IMR-90 (cell line): ENCODE measurements around the gene NUP153.

Source experiments
- BHLHE40 ChIP-seq: fragments of 150-350 bp; IDR thresholded peaks from 2 replicates; pipeline ENCODE4 v1.6.1; 2016; ENCODE audit warnings: mild to moderate bottlenecking, low read depth, low read length
- CEBPB ChIP-seq: IDR thresholded peaks from 2 replicates; pipeline ENCODE4 v1.6.1; 2012; ENCODE audit warnings: low read depth, low read length, improper control_type of control experiment
- MAZ ChIP-seq: IDR thresholded peaks from 2 replicates; pipeline ENCODE4 v1.6.1; 2012; ENCODE audit warnings: low read depth, mild to moderate bottlenecking, low read length, improper control_type of control experiment, moderate library complexity, borderline replicate concordance
- MXI1 ChIP-seq: IDR thresholded peaks from 2 replicates; pipeline ENCODE4 v1.6.1; 2012; ENCODE audit warnings: low read depth, mild to moderate bottlenecking, low read length, moderate library complexity, borderline replicate concordance
- NFE2L2 ChIP-seq: fragments of 150-350 bp; IDR thresholded peaks from 2 replicates; pipeline ENCODE4 v1.6.1; 2016; ENCODE audit warnings: low read depth, mild to moderate bottlenecking, low read length
- POLR2A ChIP-seq: IDR thresholded peaks from 2 replicates; pipeline ENCODE4 v1.6.1; 2012; ENCODE audit warnings: mild to moderate bottlenecking, low read depth, low read length
- RAD21 ChIP-seq: IDR thresholded peaks from 2 replicates; pipeline ENCODE4 v1.6.1; 2012; ENCODE audit warnings: low read length, improper control_type of control experiment
- RCOR1 ChIP-seq: IDR thresholded peaks from 2 replicates; pipeline ENCODE4 v1.6.1; 2012; ENCODE audit warnings: mild to moderate bottlenecking, low read length, improper control_type of control experiment; ENCODE audit not compliant: insufficient replicate concordance
- SMC3 ChIP-seq: fragments of 150-350 bp; IDR thresholded peaks from 2 replicates; pipeline ENCODE4 v1.6.1; 2016; ENCODE audit warnings: low read depth, mild to moderate bottlenecking, antibody characterized with exemption, low read length, moderate library complexity
- USF2 ChIP-seq: fragments of 150-350 bp; IDR thresholded peaks from 2 replicates; pipeline ENCODE4 v1.6.1; 2017; ENCODE audit warnings: mild to moderate bottlenecking, antibody characterized with exemption, low read length, low read depth
- TF ChIP-seq, protein P1 (sequence below): conservative IDR thresholded peaks from 2 replicates; pipeline ENCODE4 v1.5.1; 2012; ENCODE audit warnings: mild to moderate bottlenecking, low read depth, low read length, improper control_type of control experiment
- TF ChIP-seq, protein P2 (sequence below): fragments of 150-350 bp; IDR thresholded peaks from 2 replicates; pipeline ENCODE4 v1.6.1; 2016; ENCODE audit warnings: low read depth, mild to moderate bottlenecking, low read length, moderate library complexity, borderline replicate concordance

- TF ChIP-seq, protein P1, sequence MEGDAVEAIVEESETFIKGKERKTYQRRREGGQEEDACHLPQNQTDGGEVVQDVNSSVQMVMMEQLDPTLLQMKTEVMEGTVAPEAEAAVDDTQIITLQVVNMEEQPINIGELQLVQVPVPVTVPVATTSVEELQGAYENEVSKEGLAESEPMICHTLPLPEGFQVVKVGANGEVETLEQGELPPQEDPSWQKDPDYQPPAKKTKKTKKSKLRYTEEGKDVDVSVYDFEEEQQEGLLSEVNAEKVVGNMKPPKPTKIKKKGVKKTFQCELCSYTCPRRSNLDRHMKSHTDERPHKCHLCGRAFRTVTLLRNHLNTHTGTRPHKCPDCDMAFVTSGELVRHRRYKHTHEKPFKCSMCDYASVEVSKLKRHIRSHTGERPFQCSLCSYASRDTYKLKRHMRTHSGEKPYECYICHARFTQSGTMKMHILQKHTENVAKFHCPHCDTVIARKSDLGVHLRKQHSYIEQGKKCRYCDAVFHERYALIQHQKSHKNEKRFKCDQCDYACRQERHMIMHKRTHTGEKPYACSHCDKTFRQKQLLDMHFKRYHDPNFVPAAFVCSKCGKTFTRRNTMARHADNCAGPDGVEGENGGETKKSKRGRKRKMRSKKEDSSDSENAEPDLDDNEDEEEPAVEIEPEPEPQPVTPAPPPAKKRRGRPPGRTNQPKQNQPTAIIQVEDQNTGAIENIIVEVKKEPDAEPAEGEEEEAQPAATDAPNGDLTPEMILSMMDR, result no peak
- TF ChIP-seq CEBPB (no peak), POLR2A (no peak), SMC3 (no peak), NFE2L2 (no peak), MAZ (no peak), BHLHE40 (no peak), MXI1 (no peak), RCOR1 (no peak), RAD21 (no peak), USF2 (no peak)
- TF ChIP-seq, protein P2, sequence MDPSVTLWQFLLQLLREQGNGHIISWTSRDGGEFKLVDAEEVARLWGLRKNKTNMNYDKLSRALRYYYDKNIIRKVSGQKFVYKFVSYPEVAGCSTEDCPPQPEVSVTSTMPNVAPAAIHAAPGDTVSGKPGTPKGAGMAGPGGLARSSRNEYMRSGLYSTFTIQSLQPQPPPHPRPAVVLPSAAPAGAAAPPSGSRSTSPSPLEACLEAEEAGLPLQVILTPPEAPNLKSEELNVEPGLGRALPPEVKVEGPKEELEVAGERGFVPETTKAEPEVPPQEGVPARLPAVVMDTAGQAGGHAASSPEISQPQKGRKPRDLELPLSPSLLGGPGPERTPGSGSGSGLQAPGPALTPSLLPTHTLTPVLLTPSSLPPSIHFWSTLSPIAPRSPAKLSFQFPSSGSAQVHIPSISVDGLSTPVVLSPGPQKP, result no peak
These were observed 22.0 kb upstream of the NUP153 start for GRCh38 chr6:17728551-17729222.
